K562 (cell line): Measurements from ENCODE around the gene IFI27L1.

Source experiments
- CTCF ChIP-seq, 3 experiments: IDR thresholded peaks in 2 of 3; conservative IDR thresholded peaks in 1 of 3; 2 replicates each; pipeline ENCODE4 v1.5.1; 2011 to 2012; ENCODE audit warnings: low read length in 3 of 3, mild to moderate bottlenecking in 3 of 3, control low read depth in 2 of 3, improper control_type of control experiment in 1 of 3, inconsistent platforms in 1 of 3, low read depth in 1 of 3, mixed read lengths in 1 of 3, moderate library complexity in 1 of 3; ENCODE audit not compliant: insufficient read depth in 2 of 3
- EP300 ChIP-seq: IDR thresholded peaks from 2 replicates; pipeline ENCODE4 v1.6.1; 2012; ENCODE audit warnings: low read length, improper control_type of control experiment
- ETS1 ChIP-seq: conservative IDR thresholded peaks from 2 replicates; pipeline ENCODE4 v1.6.1; 2011; ENCODE audit warnings: low read depth, mild to moderate bottlenecking, low read length; ENCODE audit not compliant: control insufficient read depth
- FOSL1 ChIP-seq: fragments of 200-800 bp; sonication (Bioruptor generic); conservative IDR thresholded peaks from 2 replicates; pipeline ENCODE4 v1.6.1; 2016; ENCODE audit warnings: missing genetic modification characterization, missing compliant biosample characterization
- HDAC3 ChIP-seq: fragments of 450-650 bp; IDR thresholded peaks from 2 replicates; pipeline ENCODE4 v1.6.1; 2018; ENCODE audit warnings: borderline replicate concordance, mild to moderate bottlenecking, moderate library complexity; ENCODE audit not compliant: partially characterized antibody
- HLTF ChIP-seq: fragments of 450-650 bp; IDR thresholded peaks from 2 replicates; pipeline ENCODE4 v1.6.1; 2016
- MXI1 ChIP-seq: IDR thresholded peaks from 2 replicates; pipeline ENCODE4 v1.6.1; 2011; ENCODE audit warnings: low read depth, mild to moderate bottlenecking, improper control_type of control experiment, low read length
- POLR2A ChIP-seq: fragments of 450-650 bp; conservative IDR thresholded peaks from 2 replicates; pipeline ENCODE4 v1.6.1; 2016
- POLR2AphosphoS2 ChIP-seq: IDR thresholded peaks from 2 replicates; pipeline ENCODE4 v1.6.1; 2012; ENCODE audit warnings: low read length, improper control_type of control experiment

GRCh38 chr14:94046696-94047250, 34.3 kb upstream of the IFI27L1 start:
- no peak for TF ChIP-seq FOSL1 (tag)
- TF ChIP-seq MXI1, result no peak
- TF ChIP-seq ETS1, result no peak
- no peak for TF ChIP-seq POLR2AphosphoS2
- TF ChIP-seq HLTF, result no peak
- TF ChIP-seq POLR2A, result no peak
- no peak for TF ChIP-seq EP300
- TF ChIP-seq HDAC3, result no peak
- no peak for TF ChIP-seq CTCF (IDR thresholded peaks at IDR 0.05 in 2 of 3, conservative IDR thresholded peaks at IDR 0.05 in 1 of 3; ENCODE audit: insufficient read depth in 2 of 3, low read depth in 1 of 3, low read length in 3 of 3)
